CD14-positive monocyte (primary cell): ENCODE data around the gene BBS9. TPM values are rescaled to one million over a fixed set of nuclear protein-coding genes. Genes with fewer than 3 reads are reported as not detected.

Source experiments
- DNase-seq, 3 donors: peaks; one replicate each; pipeline ENCODE4 v3.0.0-alpha.2; 2011 to 2022
- H2AFZ ChIP-seq: 2 replicates; pipeline ENCODE4 v1.6.0; 2012; ENCODE audit warnings: mild to moderate bottlenecking, low read depth, low read length, inconsistent platforms; ENCODE audit not compliant: insufficient read depth, poor library complexity, severe bottlenecking
- H3K27ac ChIP-seq, 2 donors: 1 replicate in 1 of 2; 2 replicates in 1 of 2; pipeline ENCODE4 v1.5.1; 2012 to 2013; ENCODE audit warnings: low read length in 2 of 2, control low read depth in 1 of 2, inconsistent platforms in 1 of 2, low read depth in 1 of 2, mild to moderate bottlenecking in 1 of 2
- H3K27me3 ChIP-seq, 2 donors: one replicate each; pipeline versions ENCODE4 v1.6.0 to v1.6.1; 2011 to 2013; ENCODE audit warnings: low read length in 2 of 2; ENCODE audit not compliant: control insufficient read depth in 2 of 2, insufficient read depth in 2 of 2
- H3K36me3 ChIP-seq, 2 donors: replicated peaks in 1 of 2; 1 replicate in 1 of 2; 2 replicates in 1 of 2; pipeline versions ENCODE4 v1.5.1 to v1.6.1; 2012 to 2013; ENCODE audit warnings: low read length in 2 of 2, control low read depth in 1 of 2, inconsistent platforms in 1 of 2, mild to moderate bottlenecking in 1 of 2; ENCODE audit not compliant: insufficient read depth in 2 of 2, control insufficient read depth in 1 of 2
- H3K4me1 ChIP-seq, 2 donors: 1 replicate in 1 of 2; 2 replicates in 1 of 2; pipeline versions ENCODE4 v1.5.1 to v1.6.1; 2012 to 2013; ENCODE audit warnings: low read length in 2 of 2, control low read depth in 1 of 2, inconsistent platforms in 1 of 2, mild to moderate bottlenecking in 1 of 2, moderate library complexity in 1 of 2; ENCODE audit not compliant: insufficient read depth in 2 of 2, control insufficient read depth in 1 of 2
- H3K4me2 ChIP-seq: replicated peaks from 2 replicates; pipeline ENCODE3; 2012; ENCODE audit warnings: low read length, moderate library complexity, mild to moderate bottlenecking; ENCODE audit not compliant: poor library complexity, severe bottlenecking; ENCODE audit errors: extremely low read depth
- H3K4me3 ChIP-seq, 3 experiments: fragments of 200-600 bp in 1 of 3; sonication (generic) in 1 of 3; replicated peaks in 1 of 3; 1 replicate in 2 of 3; 2 replicates in 1 of 3; pipeline ENCODE4 v1.5.1; 2011 to 2013; ENCODE audit warnings: low read length in 3 of 3, mild to moderate bottlenecking in 3 of 3, control low read depth in 2 of 3, low read depth in 2 of 3, inconsistent platforms in 1 of 3, moderate library complexity in 1 of 3
- H3K79me2 ChIP-seq: 2 replicates; pipeline ENCODE4 v1.6.0; 2012; ENCODE audit warnings: mild to moderate bottlenecking, control low read depth, inconsistent platforms, low read length, moderate library complexity; ENCODE audit not compliant: insufficient read depth
- H3K9ac ChIP-seq: 2 replicates; pipeline ENCODE4 v1.6.0; 2017; ENCODE audit warnings: low read length, mild to moderate bottlenecking; ENCODE audit not compliant: insufficient read depth, poor library complexity, severe bottlenecking
- H3K9me3 ChIP-seq, 2 donors: replicated peaks in 1 of 2; 1 replicate in 1 of 2; 2 replicates in 1 of 2; pipeline versions ENCODE4 v1.5.1 to v1.6.1; 2012 to 2013; ENCODE audit warnings: low read length in 2 of 2, control low read depth in 1 of 2; ENCODE audit not compliant: control insufficient read depth in 1 of 2, insufficient read depth in 1 of 2
- H4K20me1 ChIP-seq: 2 replicates; pipeline ENCODE4 v1.6.0; 2012; ENCODE audit warnings: mild to moderate bottlenecking, low read length, control low read depth, moderate library complexity; ENCODE audit not compliant: insufficient read depth
- H3K27ac Mint-ChIP-seq, 7 donors: one replicate each; pipeline ENCODE4 v1.8.0; 2020; ENCODE audit warnings: mild to moderate bottlenecking in 7 of 7, mixed read lengths in 7 of 7, moderate library complexity in 6 of 7, inconsistent platforms in 2 of 7
- H3K27me3 Mint-ChIP-seq, 3 donors: one replicate each; pipeline ENCODE4 v1.8.0; 2021 to 2022; ENCODE audit warnings: low read depth in 3 of 3, mild to moderate bottlenecking in 3 of 3, mixed read lengths in 3 of 3, moderate library complexity in 3 of 3, inconsistent platforms in 1 of 3
- H3K36me3 Mint-ChIP-seq, 2 donors: one replicate each; pipeline ENCODE4 v1.8.0; 2020; ENCODE audit warnings: mixed read lengths in 2 of 2, inconsistent platforms in 1 of 2, mild to moderate bottlenecking in 1 of 2
- H3K4me1 Mint-ChIP-seq: one replicate; pipeline ENCODE4 v1.8.0; 2020; ENCODE audit warnings: mild to moderate bottlenecking, mixed read lengths
- H3K4me3 Mint-ChIP-seq, 2 donors: one replicate each; pipeline ENCODE4 v1.8.0; 2020; ENCODE audit warnings: mild to moderate bottlenecking in 2 of 2, mixed read lengths in 2 of 2, moderate library complexity in 1 of 2
- H3K9me3 Mint-ChIP-seq, 7 donors: one replicate each; pipeline ENCODE4 v1.8.0; 2020 to 2022; ENCODE audit warnings: mixed read lengths in 7 of 7, mild to moderate bottlenecking in 6 of 7, moderate library complexity in 6 of 7, inconsistent platforms in 2 of 7
- CTCF ChIP-seq: fragments of 200-600 bp; IDR thresholded peaks from one replicate; pipeline ENCODE4 v1.8.0; 2022; ENCODE audit warnings: antibody characterized with exemption, mild to moderate bottlenecking
- WGBS: methylation state at CpG from one replicate; pipeline ENCODE4 v1.1.5; 2013; ENCODE audit warnings: missing lambda C conversion rate; ENCODE audit not compliant: insufficient coverage; 5-methylcytosine and 5-hydroxymethylcytosine counted together
- intact Hi-C, 2 donors: fragments of 100-400 bp; cut with micrococcal nuclease; formaldehyde crosslinking; loops; one replicate each; pipeline versions ENCODE4 v1.15.0 to v1.15.1; 2023
- polyA plus RNA-seq, 3 donors: library from polyadenylated mRNA; depleted of rRNA in 1 of 3; unstranded in 2 of 3; stranded (reverse) in 1 of 3; fragments of 300-500 nt in 2 of 3; fragments of >200 nt in 1 of 3; fragmentation: Illumina TruSeq in 2 of 3; gene quantifications; 1 replicate in 2 of 3; 2 replicates in 1 of 3; pipeline ENCODE4 v1.2.3, GENCODE V29; 2012 to 2021

BBS9 gene
- polyA plus RNA-seq, 3 donors: 4.9 to 7.5 (median 6.8) TPM

GRCh38 chr7:33630359-33630758 is 501.0 kb downstream of the BBS9 start:
- TF ChIP-seq CTCF: no peak
- no peaks in the 10 kb centered on the region for H3K27me3 Mint-ChIP-seq
- DNase-seq: no peak

GRCh38 chr7:33632322-33632721 is 503.0 kb downstream of the BBS9 start:
- H3K27me3 ChIP-seq: no peaks in the 10 kb centered on the region
- no peak overlapping the region for H3K27ac Mint-ChIP-seq
- no peak for TF ChIP-seq CTCF
- peaks cover 0 to 5% of the 10 kb centered on the region in 2 donors for H3K9me3 ChIP-seq
- WGBS: 94% methylated on average over 23 of the region's 24 CpGs
- H3K27me3 Mint-ChIP-seq: no peaks in the 10 kb centered on the region
- DNase-seq: no peak
- H3K36me3 Mint-ChIP-seq: no peaks in the 10 kb centered on the region
- no peaks in the 10 kb centered on the region for H4K20me1 ChIP-seq
- H3K4me3 Mint-ChIP-seq: no peak overlapping the region
- H3K27ac ChIP-seq: no peak overlapping the region
- no peak overlapping the region for H3K4me2 ChIP-seq
- H3K4me1 Mint-ChIP-seq: no peaks in the 10 kb centered on the region
- H3K4me3 ChIP-seq: no peak overlapping the region
- H2AFZ ChIP-seq: no peak overlapping the region
- H3K36me3 ChIP-seq: no peaks in the 10 kb centered on the region
- no peak overlapping the region for H3K9ac ChIP-seq
- peaks cover 0 to 20% (median 6%) of the 10 kb centered on the region in 7 donors for H3K9me3 Mint-ChIP-seq
- H3K4me1 ChIP-seq: no peaks in the 10 kb centered on the region
- intact Hi-C loops: no loop called here
- H3K79me2 ChIP-seq: no peaks in the 10 kb centered on the region

More at GRCh38 chr7:33630359-33630758, 501.0 kb downstream of the BBS9 start:
- Mint-ChIP-seq H3K4me3 (no peak overlapping the region), H3K27ac (peak overlapping the region in 1 of 7 donors; percentile 67), H3K36me3 (no peaks in the 10 kb centered on the region), H3K4me1 (no peaks in the 10 kb centered on the region), H3K9me3 (peaks cover 0 to 27% (median 9%) of the 10 kb centered on the region in 7 donors)
- Histone ChIP-seq H3K27me3 (no peaks in the 10 kb centered on the region), H3K4me3 (no peak overlapping the region), H3K9ac (no peak overlapping the region), H3K79me2 (no peaks in the 10 kb centered on the region), H2AFZ (no peak overlapping the region), H3K9me3 (peaks cover 0 to 5% of the 10 kb centered on the region in 2 donors), H3K4me1 (no peaks in the 10 kb centered on the region), H4K20me1 (no peaks in the 10 kb centered on the region), H3K36me3 (no peaks in the 10 kb centered on the region), H3K4me2 (no peak overlapping the region), H3K27ac (no peak overlapping the region)
- intact Hi-C loops: no loop called here
- 100% methylated on average over 1 of the region's 4 CpGs for WGBS
